Fibroblast of lung (primary cell): ENCODE measurements around the gene PPP1R11.

ENCODE experiments used
- EZH2 ChIP-seq: IDR thresholded peaks from 2 replicates; pipeline ENCODE4 v1.5.1; 2012; ENCODE audit warnings: low read length, control low read depth, mild to moderate bottlenecking; ENCODE audit errors: missing control alignments
- TF ChIP-seq, protein P1 (sequence below), 2 donors: IDR thresholded peaks in 1 of 2; conservative IDR thresholded peaks in 1 of 2; 1 replicate in 1 of 2; 2 replicates in 1 of 2; pipeline ENCODE4 v1.5.1; 2011 to 2012; ENCODE audit warnings: low read length in 2 of 2, control low read depth in 1 of 2, inconsistent platforms in 1 of 2, low read depth in 1 of 2, mild to moderate bottlenecking in 1 of 2

DNA sequence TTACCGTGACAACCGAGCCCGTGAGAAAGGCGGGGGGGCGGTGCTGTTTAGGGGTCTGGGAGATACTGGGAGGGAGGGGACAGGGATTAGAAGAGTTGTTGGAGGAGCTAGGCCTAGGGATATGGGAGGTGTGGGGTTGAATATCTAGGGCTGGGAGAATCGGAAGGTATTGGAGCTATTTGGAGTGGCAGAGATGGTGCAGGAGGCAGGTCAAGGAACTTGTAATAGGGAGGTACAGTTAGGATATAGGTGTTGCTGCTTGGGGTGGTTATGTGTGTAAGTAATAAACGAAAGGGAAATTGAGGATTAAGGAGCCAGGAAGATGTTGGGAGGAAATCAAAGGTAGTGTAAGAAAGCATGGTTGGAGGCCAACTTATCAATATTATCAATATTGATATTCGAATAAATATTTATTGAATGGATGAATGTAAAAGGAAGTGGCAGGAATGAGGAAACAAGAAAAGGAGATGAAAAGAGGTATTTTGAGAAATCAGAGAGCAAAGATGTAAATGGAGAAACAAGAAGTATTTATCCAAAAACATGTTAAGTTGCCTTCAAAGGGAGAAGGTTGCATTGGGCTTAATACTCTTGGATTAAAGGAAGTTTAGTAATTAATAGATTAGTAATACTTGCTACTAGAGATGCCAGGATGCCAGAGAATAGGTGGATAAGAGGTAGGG, 602 bp downstream of the PPP1R11 start:
- TF ChIP-seq, protein P1, sequence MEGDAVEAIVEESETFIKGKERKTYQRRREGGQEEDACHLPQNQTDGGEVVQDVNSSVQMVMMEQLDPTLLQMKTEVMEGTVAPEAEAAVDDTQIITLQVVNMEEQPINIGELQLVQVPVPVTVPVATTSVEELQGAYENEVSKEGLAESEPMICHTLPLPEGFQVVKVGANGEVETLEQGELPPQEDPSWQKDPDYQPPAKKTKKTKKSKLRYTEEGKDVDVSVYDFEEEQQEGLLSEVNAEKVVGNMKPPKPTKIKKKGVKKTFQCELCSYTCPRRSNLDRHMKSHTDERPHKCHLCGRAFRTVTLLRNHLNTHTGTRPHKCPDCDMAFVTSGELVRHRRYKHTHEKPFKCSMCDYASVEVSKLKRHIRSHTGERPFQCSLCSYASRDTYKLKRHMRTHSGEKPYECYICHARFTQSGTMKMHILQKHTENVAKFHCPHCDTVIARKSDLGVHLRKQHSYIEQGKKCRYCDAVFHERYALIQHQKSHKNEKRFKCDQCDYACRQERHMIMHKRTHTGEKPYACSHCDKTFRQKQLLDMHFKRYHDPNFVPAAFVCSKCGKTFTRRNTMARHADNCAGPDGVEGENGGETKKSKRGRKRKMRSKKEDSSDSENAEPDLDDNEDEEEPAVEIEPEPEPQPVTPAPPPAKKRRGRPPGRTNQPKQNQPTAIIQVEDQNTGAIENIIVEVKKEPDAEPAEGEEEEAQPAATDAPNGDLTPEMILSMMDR (conservative IDR thresholded peaks at IDR 0.05 in 1 of 2, IDR thresholded peaks at IDR 0.05 in 1 of 2; ENCODE audit: low read depth in 1 of 2, low read length in 2 of 2), result no peak
- TF ChIP-seq EZH2, result no peak
